MCF 10A (cell line): ENCODE measurements around the gene IMMP2L. TPM values are rescaled to one million over a fixed set of nuclear protein-coding genes. Genes with fewer than 3 reads are reported as not detected.

Experiments used
- BruUV-seq: library from RNA; stranded (reverse); fragments of 400-500 nt; replicated peaks from 2 replicates; lab custom pipeline; 2021; lab: Mats Ljungman, UMichigan
- CTCF ChIA-PET: fragments of 300-600 bp; sonication (Branson Sonifier 250); formaldehyde crosslinking; extraction: SDS; loops from one replicate; lab custom pipeline; 2021; ENCODE audit warnings: antibody characterized with exemption, inconsistent platforms; lab: Yijun Ruan, JAX
- POLR2A ChIA-PET: fragments of 300-600, 350-650 bp; sonication (Branson Sonifier 250); formaldehyde crosslinking; extraction: SDS; loops from one replicate; lab custom pipeline; 2020; ENCODE audit warnings: antibody characterized with exemption, inconsistent platforms; lab: Yijun Ruan, JAX
- DNase-seq: peaks from one replicate; pipeline ENCODE4 v3.0.0-alpha.2; 2018; ENCODE audit not compliant: unreplicated experiment
- H3K27ac Mint-ChIP-seq: one replicate; pipeline ENCODE4 v1.8.0; 2022; ENCODE audit warnings: mild to moderate bottlenecking, low read depth, mixed read lengths; ENCODE audit not compliant: unreplicated experiment
- H3K27me3 Mint-ChIP-seq: one replicate; pipeline ENCODE4 v1.8.0; 2022; ENCODE audit warnings: mixed read lengths; ENCODE audit not compliant: insufficient read depth, unreplicated experiment
- H3K36me3 Mint-ChIP-seq: one replicate; pipeline ENCODE4 v1.8.0; 2022; ENCODE audit warnings: mild to moderate bottlenecking, moderate library complexity, mixed read lengths; ENCODE audit not compliant: insufficient read depth, unreplicated experiment
- H3K4me1 Mint-ChIP-seq: one replicate; pipeline ENCODE4 v1.8.0; 2022; ENCODE audit warnings: mixed read lengths; ENCODE audit not compliant: insufficient read depth, unreplicated experiment
- H3K4me3 Mint-ChIP-seq: one replicate; pipeline ENCODE4 v1.8.0; 2022; ENCODE audit warnings: mild to moderate bottlenecking, moderate library complexity, mixed read lengths; ENCODE audit not compliant: unreplicated experiment
- H3K9me3 Mint-ChIP-seq: one replicate; pipeline ENCODE4 v1.8.0; 2022; ENCODE audit warnings: mixed read lengths; ENCODE audit not compliant: unreplicated experiment
- intact Hi-C: fragments of 100-400 bp; cut with micrococcal nuclease; formaldehyde crosslinking; loops from 2 replicates; pipeline ENCODE4 v1.14.1; 2022
- total RNA-seq: library from RNA; stranded (reverse); gene quantifications from 2 replicates; pipeline ENCODE4 v1.2.3, GENCODE V29; 2022
- TF ChIP-seq, protein P1 (sequence below): fragments of 200-600 bp; IDR thresholded peaks from one replicate; pipeline ENCODE4 v1.8.0; 2022; ENCODE audit warnings: antibody characterized with exemption, mild to moderate bottlenecking; ENCODE audit not compliant: unreplicated experiment

The IMMP2L gene
- total RNA-seq, 1 experiment from 2014 or later: 23.7 TPM

DNA sequence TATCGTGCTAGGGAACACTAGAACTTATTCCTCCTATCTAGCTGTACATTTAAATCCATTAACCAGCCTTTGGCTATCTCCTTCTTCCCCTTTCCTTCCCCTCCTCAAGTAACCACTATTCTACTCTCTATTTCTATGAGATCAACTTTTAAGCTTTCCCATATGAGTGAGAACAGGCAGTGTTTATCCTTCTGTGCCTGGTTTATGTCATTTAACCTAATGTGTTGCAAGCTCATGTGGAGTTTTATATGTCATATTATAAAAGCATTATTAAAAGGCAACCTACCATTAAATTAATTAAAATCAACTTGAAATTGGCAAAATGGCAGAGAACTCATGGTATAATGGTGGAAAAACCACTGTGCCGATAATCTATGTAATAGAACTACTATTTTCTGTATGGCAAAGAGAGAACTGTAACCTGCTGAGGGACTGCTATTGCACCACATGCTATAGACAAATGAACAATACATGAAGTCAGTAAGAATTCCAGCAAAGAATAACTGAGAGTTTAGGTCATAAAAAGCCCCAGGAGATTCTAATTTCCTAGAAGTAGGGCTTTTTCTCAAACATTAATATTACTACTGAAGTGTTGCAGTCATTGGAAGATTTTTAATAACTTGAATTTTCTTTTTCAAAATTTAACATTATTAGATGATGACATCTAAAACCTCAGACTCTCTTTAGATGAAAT, 389.6 kb downstream of the IMMP2L start:
- ChIA-PET CTCF (no interaction called here), POLR2A (no interaction called here)
- H3K27me3 Mint-ChIP-seq: no peaks in the 10 kb centered on the region
- DNase-seq: no peak
- no peaks in the 10 kb centered on the region for H3K36me3 Mint-ChIP-seq
- no peak overlapping the region for H3K4me3 Mint-ChIP-seq
- TF ChIP-seq, protein P1, sequence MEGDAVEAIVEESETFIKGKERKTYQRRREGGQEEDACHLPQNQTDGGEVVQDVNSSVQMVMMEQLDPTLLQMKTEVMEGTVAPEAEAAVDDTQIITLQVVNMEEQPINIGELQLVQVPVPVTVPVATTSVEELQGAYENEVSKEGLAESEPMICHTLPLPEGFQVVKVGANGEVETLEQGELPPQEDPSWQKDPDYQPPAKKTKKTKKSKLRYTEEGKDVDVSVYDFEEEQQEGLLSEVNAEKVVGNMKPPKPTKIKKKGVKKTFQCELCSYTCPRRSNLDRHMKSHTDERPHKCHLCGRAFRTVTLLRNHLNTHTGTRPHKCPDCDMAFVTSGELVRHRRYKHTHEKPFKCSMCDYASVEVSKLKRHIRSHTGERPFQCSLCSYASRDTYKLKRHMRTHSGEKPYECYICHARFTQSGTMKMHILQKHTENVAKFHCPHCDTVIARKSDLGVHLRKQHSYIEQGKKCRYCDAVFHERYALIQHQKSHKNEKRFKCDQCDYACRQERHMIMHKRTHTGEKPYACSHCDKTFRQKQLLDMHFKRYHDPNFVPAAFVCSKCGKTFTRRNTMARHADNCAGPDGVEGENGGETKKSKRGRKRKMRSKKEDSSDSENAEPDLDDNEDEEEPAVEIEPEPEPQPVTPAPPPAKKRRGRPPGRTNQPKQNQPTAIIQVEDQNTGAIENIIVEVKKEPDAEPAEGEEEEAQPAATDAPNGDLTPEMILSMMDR: no peak
- BruUV-seq: no TSS peak
- H3K27ac Mint-ChIP-seq: no peak overlapping the region
- H3K9me3 Mint-ChIP-seq: peaks cover 8% of the 10 kb centered on the region
- intact Hi-C loops: no loop called here
- H3K4me1 Mint-ChIP-seq: peaks cover 5% of the 10 kb centered on the region

DNA sequence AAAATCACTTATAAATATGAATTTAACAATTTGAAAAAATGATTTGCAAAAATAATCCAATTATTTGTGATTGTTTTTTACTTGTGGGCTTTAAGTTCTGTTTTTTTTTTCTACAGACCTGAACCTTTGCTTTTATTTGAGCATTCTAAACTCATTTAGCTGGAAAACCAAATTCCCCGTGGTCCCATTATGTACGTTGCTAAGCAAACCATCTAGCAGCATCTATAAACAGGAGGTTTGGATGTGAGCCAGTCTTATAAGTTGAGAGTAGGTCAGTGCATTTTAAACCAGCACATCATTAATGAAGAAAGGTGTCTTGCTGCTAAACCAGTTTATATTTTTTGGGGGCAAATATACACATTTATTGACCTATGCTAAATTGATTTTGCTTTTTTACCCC, 394.1 kb downstream of the IMMP2L start:
- POLR2A ChIA-PET: no interaction called here
- intact Hi-C loops: no loop called here
- no peak overlapping the region for H3K27ac Mint-ChIP-seq

DNA sequence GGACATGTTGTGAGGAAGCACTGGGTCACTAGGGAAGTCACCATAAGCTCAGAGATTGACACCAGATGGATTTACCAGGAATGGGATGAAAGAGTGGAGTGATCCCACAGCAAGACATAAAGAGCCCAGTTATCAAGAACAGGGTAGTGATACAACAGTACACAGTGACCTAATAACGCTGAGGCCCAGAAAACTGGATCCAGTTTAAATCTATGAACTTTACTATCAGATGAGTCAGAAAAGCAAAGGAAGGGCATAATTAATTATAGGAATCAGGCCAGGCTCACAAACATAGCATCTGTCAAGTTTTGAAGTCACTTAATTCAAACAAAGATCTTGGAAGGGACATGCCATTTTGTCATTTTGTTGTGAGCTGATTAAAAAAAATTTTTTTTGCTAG, 397.9 kb downstream of the IMMP2L start:
- TF ChIP-seq, protein P1: no peak
- intact Hi-C loops: no loop called here
- Mint-ChIP-seq H3K36me3 (peaks cover 6% of the 10 kb centered on the region), H3K4me3 (no peak overlapping the region), H3K27me3 (no peaks in the 10 kb centered on the region), H3K4me1 (peaks cover 10% of the 10 kb centered on the region), H3K27ac (no peak overlapping the region), H3K9me3 (peaks cover 6% of the 10 kb centered on the region)
- no TSS peak for BruUV-seq
- ChIA-PET POLR2A (interaction anchor here (1.1 to 1.6 kb wide), 2 partner anchors 12 to 45 kb away, joined by 3 read pairs; no protein-coding TSS in a partner anchor), CTCF (interaction anchor here (1.2 kb wide), 1 partner anchor 25 kb away, joined by 3 read pairs; no protein-coding TSS in a partner anchor)
- DNase-seq: no peak

More for the DNA sequence above, 394.1 kb downstream of the IMMP2L start:
- peaks cover 6% of the 10 kb centered on the region for H3K36me3 Mint-ChIP-seq
- CTCF ChIA-PET: interaction anchor here (0.6 to 0.7 kb wide), 3 partner anchors 10 to 195 kb away, joined by 3 read pairs; no protein-coding TSS in a partner anchor
- peaks cover 6% of the 10 kb centered on the region for H3K9me3 Mint-ChIP-seq
- H3K4me1 Mint-ChIP-seq: peaks cover 9% of the 10 kb centered on the region
- no peak overlapping the region for H3K4me3 Mint-ChIP-seq
- TF ChIP-seq, protein P1: no peak
- no peaks in the 10 kb centered on the region for H3K27me3 Mint-ChIP-seq
- DNase-seq: no peak
- no TSS peak for BruUV-seq

DNA sequence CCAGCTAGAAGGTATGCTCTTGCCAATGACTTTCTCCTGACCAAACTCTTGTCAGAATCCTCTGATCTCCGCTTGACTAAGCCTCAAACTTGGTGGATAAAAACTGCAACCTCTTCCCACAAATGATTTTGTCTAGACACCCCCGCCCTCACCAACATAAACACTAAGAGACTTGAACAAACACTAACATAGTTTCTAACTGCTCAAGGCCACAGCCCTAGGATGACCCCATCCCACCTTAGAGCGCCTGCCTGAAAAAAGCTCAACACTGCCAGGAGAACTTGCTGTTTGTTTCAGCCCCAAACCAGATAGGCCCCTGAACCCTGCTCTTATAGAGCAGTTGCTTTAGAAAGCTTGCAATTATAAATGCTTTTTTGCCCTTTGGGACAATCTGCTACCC, 399.6 kb downstream of the IMMP2L start:
- intact Hi-C loops: no loop called here
- BruUV-seq: no TSS peak
- TF ChIP-seq, protein P1: no peak
- no peak overlapping the region for H3K27ac Mint-ChIP-seq
- ChIA-PET POLR2A (no interaction called here), CTCF (no interaction called here)
- peaks cover 13% of the 10 kb centered on the region for H3K4me1 Mint-ChIP-seq
- DNase-seq: no peak
- H3K4me3 Mint-ChIP-seq: no peak overlapping the region
- peaks cover 6% of the 10 kb centered on the region for H3K9me3 Mint-ChIP-seq
- peaks cover 6% of the 10 kb centered on the region for H3K36me3 Mint-ChIP-seq
- no peaks in the 10 kb centered on the region for H3K27me3 Mint-ChIP-seq
